WTC11 (cell line): Measurements from ENCODE around the gene SERPINE1. TPM values are rescaled to one million over a fixed set of nuclear protein-coding genes. Genes with fewer than 3 reads are reported as not detected.
"Not testable (repeated sequence)": the region's sequence is repeated elsewhere in the genome, so short reads cannot be mapped to it uniquely, and the experiment has no call there.

Experiments
- ATAC-seq: fragments of 200-7000 bp; cut with Tn5 transposase; 2 replicates; pipeline ENCODE4 v1.10.0; 2021; ENCODE audit warnings: mild to moderate bottlenecking, moderate library complexity
- CTCF ChIA-PET: fragments of 300-600 bp; sonication (Branson Sonifier 250); formaldehyde crosslinking; loops from one replicate; lab custom pipeline; 2021; ENCODE audit warnings: antibody characterized with exemption; lab: Charles Lee
- POLR2A ChIA-PET: fragments of 350-600 bp; sonication (Branson Sonifier 250); formaldehyde crosslinking; loops from one replicate; lab custom pipeline; 2021; ENCODE audit warnings: antibody characterized with exemption; lab: Charles Lee
- DNase-seq: peaks from one replicate; pipeline ENCODE4 v3.0.0; 2021; ENCODE audit warnings: low spot score
- H3K27ac Mint-ChIP-seq: 2 replicates; pipeline ENCODE4 v1.8.0; 2021; ENCODE audit warnings: mixed read lengths
- H3K27me3 Mint-ChIP-seq: 2 replicates; pipeline ENCODE4 v1.8.0; 2021; ENCODE audit warnings: low read depth, mild to moderate bottlenecking, moderate library complexity, mixed read lengths
- H3K36me3 Mint-ChIP-seq: 2 replicates; pipeline ENCODE4 v1.8.0; 2021; ENCODE audit warnings: mixed read lengths
- H3K4me1 Mint-ChIP-seq: 2 replicates; pipeline ENCODE4 v1.8.0; 2022; ENCODE audit warnings: mixed read lengths
- H3K4me3 Mint-ChIP-seq: 2 replicates; pipeline ENCODE4 v1.8.0; 2021; ENCODE audit warnings: mild to moderate bottlenecking, moderate library complexity, mixed read lengths
- H3K9me3 Mint-ChIP-seq: 2 replicates; pipeline ENCODE4 v1.8.0; 2021; ENCODE audit warnings: mixed read lengths
- ATF1 ChIP-seq: sonication (generic); formaldehyde crosslinking; IDR thresholded peaks from 2 replicates; pipeline ENCODE4 v1.8.1; 2023; ENCODE audit warnings: mild to moderate bottlenecking, moderate library complexity, missing genetic modification reagents
- ATF6 ChIP-seq: sonication (generic); formaldehyde crosslinking; IDR thresholded peaks from 2 replicates; pipeline ENCODE4 v1.8.1; 2023; ENCODE audit warnings: mild to moderate bottlenecking, missing genetic modification reagents
- CTCF ChIP-seq: fragments of 200-600 bp; IDR thresholded peaks from 2 replicates; pipeline ENCODE4 v1.8.0; 2022; ENCODE audit warnings: antibody characterized with exemption
- E2F1 ChIP-seq: sonication (generic); formaldehyde crosslinking; IDR thresholded peaks from 2 replicates; pipeline ENCODE4 v1.8.0; 2022; ENCODE audit warnings: mild to moderate bottlenecking, missing genetic modification reagents
- HMGA2 ChIP-seq: fragments of 250-450 bp; sonication (Bioruptor Pico); IDR thresholded peaks from 2 replicates; pipeline ENCODE4 v1.4.0; 2021; ENCODE audit warnings: mild to moderate bottlenecking, moderate library complexity
- IRF2 ChIP-seq: sonication (generic); formaldehyde crosslinking; IDR thresholded peaks from 2 replicates; pipeline ENCODE4 v1.8.0; 2022; ENCODE audit warnings: low read depth, missing genetic modification reagents, borderline replicate concordance
- MYBL2 ChIP-seq: sonication (generic); formaldehyde crosslinking; IDR thresholded peaks from 2 replicates; pipeline ENCODE4 v1.8.1; 2023; ENCODE audit warnings: mild to moderate bottlenecking, moderate library complexity, missing genetic modification reagents
- NFYB ChIP-seq: sonication (generic); formaldehyde crosslinking; conservative IDR thresholded peaks from 2 replicates; pipeline ENCODE4 v1.8.0; 2022; ENCODE audit warnings: low read depth, missing genetic modification reagents
- NR3C1 ChIP-seq: sonication (generic); formaldehyde crosslinking; conservative IDR thresholded peaks from 2 replicates; pipeline ENCODE4 v1.8.1; 2023; ENCODE audit warnings: low read depth, mild to moderate bottlenecking, missing genetic modification reagents
- PREB ChIP-seq: sonication (generic); formaldehyde crosslinking; IDR thresholded peaks from 2 replicates; pipeline ENCODE4 v1.8.1; 2022; ENCODE audit warnings: mild to moderate bottlenecking, missing genetic modification reagents, moderate library complexity, borderline replicate concordance
- SMAD4 ChIP-seq: sonication (generic); formaldehyde crosslinking; IDR thresholded peaks from 2 replicates; pipeline ENCODE4 v1.8.0; 2022; ENCODE audit warnings: mild to moderate bottlenecking, missing genetic modification reagents
- TCF7 ChIP-seq: sonication (generic); formaldehyde crosslinking; IDR thresholded peaks from 2 replicates; pipeline ENCODE4 v1.8.0; 2022; ENCODE audit warnings: mild to moderate bottlenecking, low read depth, missing genetic modification reagents, moderate library complexity
- USF1 ChIP-seq: sonication (generic); formaldehyde crosslinking; IDR thresholded peaks from 2 replicates; pipeline ENCODE4 v1.8.0; 2022; ENCODE audit warnings: mild to moderate bottlenecking, missing genetic modification reagents
- ZNF138 ChIP-seq: sonication (generic); formaldehyde crosslinking; conservative IDR thresholded peaks from 2 replicates; pipeline ENCODE4 v1.8.1; 2022; ENCODE audit warnings: mild to moderate bottlenecking, moderate library complexity, missing genetic modification reagents
- ZNF232 ChIP-seq: sonication (generic); formaldehyde crosslinking; IDR thresholded peaks from 2 replicates; pipeline ENCODE4 v1.8.0; 2022; ENCODE audit warnings: mild to moderate bottlenecking, missing genetic modification reagents
- ZNF416 ChIP-seq: fragments of 250-450 bp; sonication (Bioruptor Pico); IDR thresholded peaks from 2 replicates; pipeline ENCODE4 v1.9.0; 2021; ENCODE audit warnings: mild to moderate bottlenecking, inconsistent platforms
- ZNF532 ChIP-seq: fragments of 250-450 bp; sonication (Bioruptor Pico); IDR thresholded peaks from 2 replicates; pipeline ENCODE4 v1.9.0; 2021; ENCODE audit warnings: mild to moderate bottlenecking, borderline replicate concordance
- total RNA-seq: library from RNA; stranded (reverse); gene quantifications from 3 replicates; pipeline ENCODE4 v1.2.3, GENCODE V29; 2021

The SERPINE1 gene
- total RNA-seq, 1 experiment from 2014 or later: 2.6 TPM

- Mint-ChIP-seq H3K4me1 (peaks cover 37% of the 10 kb centered on the region), H3K9me3 (peaks cover 7% of the 10 kb centered on the region), H3K27me3 (peaks cover 13% of the 10 kb centered on the region), H3K27ac (no peak overlapping the region), H3K4me3 (no peak overlapping the region), H3K36me3 (peaks cover 5% of the 10 kb centered on the region)
- TF ChIP-seq HMGA2 (CRISPR knock-in tag) (no peak), TCF7 (CRISPR knock-in tag) (no peak), ZNF138 (CRISPR knock-in tag) (no peak), IRF2 (no peak), ZNF232 (no peak), MYBL2 (CRISPR knock-in tag) (no peak)
- ATAC-seq: no peak
- DNase-seq: no peak
- POLR2A ChIA-PET: no interaction called here
- CTCF ChIA-PET: interaction anchor here (0.6 to 1.4 kb wide), 6 partner anchors 11 to 424 kb away, joined by 3 to 8 read pairs (median 4); no protein-coding TSS in a partner anchor
Observed at GRCh38 chr7:101129603-101130117, 2.8 kb downstream of the SERPINE1 start.

- H3K9me3 Mint-ChIP-seq, H3K27ac Mint-ChIP-seq, POLR2A ChIA-PET, DNase-seq, H3K4me3 Mint-ChIP-seq, H3K36me3 Mint-ChIP-seq, ATAC-seq, H3K27me3 Mint-ChIP-seq: not testable (repeated sequence)
- CTCF ChIA-PET: interaction anchor here (0.5 to 2.7 kb wide), 9 partner anchors 11 to 238 kb away, joined by 3 to 36 read pairs (median 7); partner anchors contain the start of gene TRIM56
- peaks cover 30% of the 10 kb centered on the region for H3K4me1 Mint-ChIP-seq
Observed at GRCh38 chr7:101132626-101133600, 6.0 kb downstream of the SERPINE1 start.

- peaks cover 33% of the 10 kb centered on the region for H3K4me1 Mint-ChIP-seq
- POLR2A ChIA-PET: no interaction called here
- H3K27me3 Mint-ChIP-seq: no peaks in the 10 kb centered on the region; the same call in 1 of the 2 replicates
- no peak for ATAC-seq
- H3K27ac Mint-ChIP-seq: no peak overlapping the region
- no peaks in the 10 kb centered on the region for H3K9me3 Mint-ChIP-seq
- no peaks in the 10 kb centered on the region for H3K36me3 Mint-ChIP-seq
- H3K4me3 Mint-ChIP-seq: no peak overlapping the region
- DNase-seq: no peak
- CTCF ChIA-PET: interaction anchor here (0.6 to 2.7 kb wide), 15 partner anchors 7 to 1794 kb away, joined by 3 to 36 read pairs (median 5); partner anchors contain the start of genes PLOD3, POP7, SERPINE1 and TRIM56
- TF ChIP-seq ZNF416 (CRISPR knock-in tag) (no peak), PREB (CRISPR knock-in tag) (no peak), CTCF (no peak), ZNF232 (no peak), NFYB (CRISPR knock-in tag) (no peak), E2F1 (CRISPR knock-in tag) (no peak), ATF6 (no peak), SMAD4 (CRISPR knock-in tag) (no peak), ZNF532 (CRISPR knock-in tag) (no peak), USF1 (no peak), NR3C1 (CRISPR knock-in tag) (no peak), ATF1 (CRISPR knock-in tag) (no peak)
Observed at GRCh38 chr7:101133621-101134398, 6.9 kb downstream of the SERPINE1 start.
